Peyer's patch (tissue), 4 donors: Measurements from ENCODE around the gene LTF. TPM values are rescaled to one million over a fixed set of nuclear protein-coding genes. Genes with fewer than 3 reads are reported as not detected.

Experiments
- DNase-seq, 3 donors: peaks; one replicate each; pipeline ENCODE4 v3.0.0-alpha.2; 2017 to 2019
- H3K27ac ChIP-seq, 4 donors: fragments of 200-600 bp; sonication (generic); one replicate each; pipeline ENCODE4 v1.5.1; 2016 to 2019
- H3K27me3 ChIP-seq, 2 donors: fragments of 200-600 bp; sonication (generic); one replicate each; pipeline ENCODE4 v1.5.1; 2019
- H3K36me3 ChIP-seq, 3 donors: fragments of 200-600 bp; sonication (generic); one replicate each; pipeline ENCODE4 v1.5.1; 2016 to 2019
- H3K4me1 ChIP-seq, 4 donors: fragments of 200-600 bp; sonication (generic); one replicate each; pipeline ENCODE4 v1.5.1; 2016 to 2019
- H3K4me3 ChIP-seq, 4 donors: fragments of 200-600 bp; sonication (generic); 1 replicate in 3 of 4; 2 replicates in 1 of 4; pipeline ENCODE4 v1.5.1; 2016 to 2019; ENCODE audit warnings: mild to moderate bottlenecking in 1 of 4
- H3K9me3 ChIP-seq, 4 donors: fragments of 200-600 bp; sonication (generic); one replicate each; pipeline ENCODE4 v1.5.1; 2016 to 2019; ENCODE audit warnings: mild to moderate bottlenecking in 1 of 4
- CTCF ChIP-seq, 6 experiments: fragments of 450-650 bp in 4 of 6; fragments of 200-600 bp in 2 of 6; sonication (generic) in 1 of 6; IDR thresholded peaks; one replicate each; pipeline ENCODE4 v1.5.1; 2017 to 2019; ENCODE audit warnings: antibody characterized with exemption in 6 of 6, mild to moderate bottlenecking in 3 of 6, moderate library complexity in 1 of 6
- POLR2A ChIP-seq, 2 donors: fragments of 450-650 bp; IDR thresholded peaks; one replicate each; pipeline ENCODE4 v1.5.1; 2017; ENCODE audit warnings: antibody characterized with exemption in 2 of 2, mild to moderate bottlenecking in 2 of 2, moderate library complexity in 2 of 2
- total RNA-seq, 4 donors: library from RNA; depleted of rRNA; stranded (reverse); fragments of >200 nt; gene quantifications; one replicate each; pipeline ENCODE4 v1.1.0, GENCODE V29; 2016

LTF gene
- total RNA-seq = 10 to 100 TPM in 1 of 4 donors, 1 to 10 TPM in 1, under 1 TPM in 1, not detected in 1; 0.38 to 12.4 (median 1.1) TPM

- no peaks in the 10 kb centered on the region for H3K27me3 ChIP-seq
- TF ChIP-seq CTCF (IDR thresholded peaks at IDR 0.05) = no peak
- TF ChIP-seq POLR2A (IDR thresholded peaks at IDR 0.05) = no peak
- no peaks in the 10 kb centered on the region for H3K9me3 ChIP-seq
- H3K27ac ChIP-seq = no peak within 1 kb of the TSS
- H3K4me1 ChIP-seq = no peaks in the 10 kb centered on the region
- H3K4me3 ChIP-seq = no peak within 1 kb of the TSS
- H3K36me3 ChIP-seq = no peaks in the 10 kb centered on the region
- DNase-seq = no peak
Measured at GRCh38 chr3:46464326-46465195, at the start of gene LTF. Gene LTF, minus strand, starts transcription at chr3:46464905. Its CDS starts 38 bp downstream, at chr3:46464867.

GRCh38 chr3:46512191-46512749, 47.6 kb upstream of the LTF start:
- no peak overlapping the region for H3K27ac ChIP-seq
- TF ChIP-seq CTCF (IDR thresholded peaks at IDR 0.05) (no peak), POLR2A (IDR thresholded peaks at IDR 0.05) (no peak)
- H3K4me3 ChIP-seq = no peak overlapping the region
- H3K9me3 ChIP-seq = no peaks in the 10 kb centered on the region
- no peaks in the 10 kb centered on the region for H3K4me1 ChIP-seq
- DNase-seq = no peak
- H3K36me3 ChIP-seq = no peaks in the 10 kb centered on the region
- H3K27me3 ChIP-seq = no peaks in the 10 kb centered on the region

- DNase-seq = no peak
- TF ChIP-seq CTCF (IDR thresholded peaks at IDR 0.05) (no peak), POLR2A (IDR thresholded peaks at IDR 0.05) (no peak)
Measured at GRCh38 chr3:46509661-46510187, 45.0 kb upstream of the LTF start.

GRCh38 chr3:46508850-46509591, 44.3 kb upstream of the LTF start:
- no peaks in the 10 kb centered on the region for H3K9me3 ChIP-seq
- TF ChIP-seq POLR2A (IDR thresholded peaks at IDR 0.05) = no peak
- TF ChIP-seq CTCF (IDR thresholded peaks at IDR 0.05) = no peak
- H3K4me3 ChIP-seq = no peak overlapping the region
- H3K27me3 ChIP-seq = no peaks in the 10 kb centered on the region
- H3K36me3 ChIP-seq = no peaks in the 10 kb centered on the region
- H3K4me1 ChIP-seq = no peaks in the 10 kb centered on the region
- DNase-seq = no peak
- H3K27ac ChIP-seq = no peak overlapping the region

More at GRCh38 chr3:46509661-46510187, 45.0 kb upstream of the LTF start:
- no peak overlapping the region for H3K27ac ChIP-seq
- no peaks in the 10 kb centered on the region for H3K9me3 ChIP-seq
- no peaks in the 10 kb centered on the region for H3K4me1 ChIP-seq
- no peaks in the 10 kb centered on the region for H3K27me3 ChIP-seq
- no peaks in the 10 kb centered on the region for H3K36me3 ChIP-seq
- no peak overlapping the region for H3K4me3 ChIP-seq

- no peak for DNase-seq
- Histone ChIP-seq H3K36me3 (no peaks in the 10 kb centered on the region), H3K9me3 (no peaks in the 10 kb centered on the region), H3K4me1 (no peaks in the 10 kb centered on the region), H3K27ac (no peak overlapping the region), H3K27me3 (no peaks in the 10 kb centered on the region), H3K4me3 (no peak overlapping the region)
- no peak for TF ChIP-seq CTCF (IDR thresholded peaks at IDR 0.05)
- TF ChIP-seq POLR2A (IDR thresholded peaks at IDR 0.05) = no peak
Measured at GRCh38 chr3:46506526-46506925, 41.8 kb upstream of the LTF start.
